ENCODE results near the gene SSR1. TPM values are rescaled to one million over a fixed set of nuclear protein-coding genes. Genes with fewer than 3 reads are reported as not detected.
A peak's percentile ranks its signal among the peaks of the same experiment; 100 is the strongest.

Gene SSR1
- total and polyA plus RNA-seq, 2 of the 13 experiments (the other 11 are each of a cell fraction or from before 2014, with no cell fraction given): 203 to 243 TPM

- TF ChIP-seq E2F5 (CRISPR knock-in tag; conservative IDR thresholded peaks at IDR 0.05): 0 out of 2 replicates have a peak, but pooled peaks have one; percentile 30
- TF ChIP-seq REXO4 (CRISPR knock-in tag; IDR thresholded peaks at IDR 0.05; ENCODE audit: borderline replicate concordance): no peak
- no peak for TF ChIP-seq ZFP36L2 (CRISPR knock-in tag; IDR thresholded peaks at IDR 0.05)
- TF ChIP-seq ZNF598 (CRISPR knock-in tag; IDR thresholded peaks at IDR 0.05; ENCODE audit: borderline replicate concordance): peak; percentile 66; the same call in 1 of the 2 replicates
- TF ChIP-seq TFDP1 (CRISPR knock-in tag; IDR thresholded peaks at IDR 0.05; ENCODE audit: borderline replicate concordance): peak; percentile 46; the same call in 1 of the 2 replicates
- TF ChIP-seq RFXANK (CRISPR knock-in tag; IDR thresholded peaks at IDR 0.05): peak; percentile 21; the same call in 1 of the 2 replicates
- peak; percentile 97 for TF ChIP-seq ZNF605 (CRISPR knock-in tag; IDR thresholded peaks at IDR 0.05)
- TF ChIP-seq ZBTB21 (CRISPR knock-in tag; IDR thresholded peaks at IDR 0.05): no peak
- peak; percentile 76 for TF ChIP-seq RXRB (CRISPR knock-in tag; IDR thresholded peaks at IDR 0.05; ENCODE audit: borderline replicate concordance)
- TF ChIP-seq KLF11 (CRISPR knock-in tag; IDR thresholded peaks at IDR 0.05): no peak
- TF ChIP-seq MIER3 (CRISPR knock-in tag; IDR thresholded peaks at IDR 0.05; ENCODE audit: borderline replicate concordance): peak; percentile 67; the same call in 1 of the 2 replicates
- TF ChIP-seq ZBTB46 (CRISPR knock-in tag; IDR thresholded peaks at IDR 0.05; ENCODE audit: borderline replicate concordance): no peak
- TF ChIP-seq MAX (IDR thresholded peaks at IDR 0.05): peak; percentile 72
- TF ChIP-seq REPIN1 (CRISPR knock-in tag; IDR thresholded peaks at IDR 0.05; ENCODE audit: borderline replicate concordance, low read depth): peak; percentile 84; the same call in 1 of the 2 replicates
- peak; percentile 71 for TF ChIP-seq ZNF547 (CRISPR knock-in tag; IDR thresholded peaks at IDR 0.05)
- TF ChIP-seq RFX5 (IDR thresholded peaks at IDR 0.05; ENCODE audit: low read depth, low read length): 0 out of 2 replicates have a peak, but pooled peaks have one; percentile 3
- TF ChIP-seq ZNF792 (CRISPR knock-in tag; IDR thresholded peaks at IDR 0.05): peak; percentile 27; the same call in 1 of the 2 replicates
- no peak; the same call in 1 of the 2 replicates for TF ChIP-seq ZNF563 (CRISPR knock-in tag; IDR thresholded peaks at IDR 0.05)
- TF ChIP-seq ZNF350 (CRISPR knock-in tag; IDR thresholded peaks at IDR 0.05; ENCODE audit: borderline replicate concordance, low read depth): peak; percentile 60; the same call in 1 of the 2 replicates
- 0 out of 2 replicates have a peak, but pooled peaks have one; percentile 3 for TF ChIP-seq ZNF839 (CRISPR knock-in tag; IDR thresholded peaks at IDR 0.05; ENCODE audit: borderline replicate concordance)
- 0 out of 4 replicates have a peak, but pooled peaks of 1 of the 2 experiments have one; percentile 72 for TF ChIP-seq HMGXB4 (CRISPR knock-in tag; IDR thresholded peaks at IDR 0.05; ENCODE audit: borderline replicate concordance in 1 of 2, low read depth in 1 of 2)
- peak; percentile 95 for TF ChIP-seq ZNF614 (CRISPR knock-in tag; IDR thresholded peaks at IDR 0.05; ENCODE audit: borderline replicate concordance)
- TF ChIP-seq SKI (IDR thresholded peaks at IDR 0.05; ENCODE audit: partially characterized antibody): no peak
- TF ChIP-seq ZNF773 (CRISPR knock-in tag; IDR thresholded peaks at IDR 0.05; ENCODE audit: borderline replicate concordance): no peak
These were observed 51.8 kb downstream of the SSR1 start (continued) for GRCh38 chr6:7261032-7261841.
